HG02571 (cell line): ENCODE results near the gene LILRB3.
"Not testable (repeated sequence)": the region's sequence is repeated elsewhere in the genome, so short reads cannot be mapped to it uniquely, and the experiment has no call there.

Experiments
- ATAC-seq: cut with Tn5 transposase; IDR thresholded peaks from one replicate; pipeline ENCODE4 v1.9.1; 2021; ENCODE audit warnings: mild to moderate bottlenecking, moderate library complexity; ENCODE audit not compliant: unreplicated experiment

The LILRB3 gene

DNA sequence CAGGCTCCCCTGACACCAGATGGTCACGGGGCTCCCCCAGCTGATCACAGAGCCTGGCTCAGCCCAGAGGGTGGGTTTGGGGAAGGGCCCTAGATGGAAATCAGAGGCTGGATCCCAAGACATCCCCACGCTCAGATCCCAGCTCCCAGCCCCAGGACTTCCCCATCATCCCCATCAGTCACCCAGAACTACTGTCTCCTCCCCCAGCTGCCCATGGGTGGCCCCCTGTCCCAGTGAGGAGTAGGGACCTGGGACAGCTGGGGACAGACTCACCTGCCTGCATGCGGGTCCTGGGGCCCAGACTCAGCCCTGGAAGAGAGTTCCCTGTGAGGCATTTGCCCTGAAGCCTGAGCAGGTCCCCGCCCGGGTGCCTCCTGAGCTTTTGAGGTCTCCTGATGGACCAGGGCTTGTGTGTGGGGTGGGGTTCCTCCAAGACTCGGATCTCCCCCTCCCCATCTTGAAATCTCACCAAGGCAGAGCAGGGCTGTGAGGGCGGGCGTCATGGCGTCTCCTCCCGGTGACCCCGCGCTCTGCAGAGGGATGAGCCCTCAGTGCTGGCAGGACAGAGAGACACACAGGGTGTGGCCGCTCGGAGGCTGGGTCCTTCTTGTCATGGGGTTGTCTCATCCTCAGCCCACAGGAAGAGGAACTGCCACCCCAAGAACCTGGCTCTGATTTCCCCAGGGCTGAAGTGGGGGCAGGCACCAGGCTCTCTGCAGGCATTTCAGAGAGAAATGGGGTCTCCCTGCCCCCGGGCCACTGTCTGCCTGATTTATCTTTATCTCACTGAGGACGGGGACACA lies at the start of gene LILRB3:
LILRB3 (minus strand) TSS at position 534 of the 803 bp plus-strand sequence; CDS start at position 503, 31 bp downstream.
- not testable (repeated sequence) for ATAC-seq

DNA sequence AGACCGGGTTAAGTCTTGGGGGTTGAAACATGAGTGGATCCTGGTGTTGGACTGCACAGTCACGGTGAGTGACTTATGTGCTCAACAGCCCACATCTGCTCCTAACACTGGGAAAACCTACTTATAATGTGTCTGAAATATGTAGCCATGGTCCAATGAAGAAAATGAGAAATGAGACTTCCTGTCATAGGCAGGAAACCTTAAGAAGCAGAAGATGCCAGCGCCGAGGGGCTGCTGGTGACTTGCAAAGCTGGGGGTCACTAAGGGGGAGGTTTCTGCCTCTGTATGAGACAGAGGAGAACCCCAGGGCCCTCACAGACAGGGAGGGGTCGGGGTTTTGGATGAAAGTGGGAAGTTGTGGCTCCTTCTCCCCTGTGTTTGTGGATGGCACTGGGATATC lies 49.4 kb upstream of the LILRB3 start:
- not testable (repeated sequence) for ATAC-seq

- not testable (repeated sequence) for ATAC-seq
Measured at GRCh38 chr19:54271587-54271986, 48.8 kb upstream of the LILRB3 start.

GRCh38 chr19:54271106-54271505 lies 48.3 kb upstream of the LILRB3 start:
- ATAC-seq, result no peak

DNA sequence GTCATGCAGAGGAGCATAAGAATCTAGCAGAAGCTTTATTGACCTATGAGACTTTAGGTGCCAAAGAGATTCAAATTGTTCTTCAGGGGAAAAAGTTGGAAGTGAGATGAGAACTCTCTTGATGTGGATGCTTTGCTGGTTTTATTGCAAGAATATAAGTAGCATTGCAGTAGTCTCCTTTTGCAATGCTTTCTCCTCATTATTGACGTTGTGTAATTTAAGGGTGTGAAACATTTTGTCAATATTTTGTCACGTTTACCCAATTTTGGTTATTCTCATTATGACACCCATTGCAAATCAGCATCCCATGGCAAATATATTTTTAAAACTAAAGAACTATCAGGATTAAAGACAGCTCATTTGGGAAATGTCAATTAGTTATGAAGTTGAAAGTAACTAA lies 46.1 kb upstream of the LILRB3 start:
- ATAC-seq, result no peak

DNA sequence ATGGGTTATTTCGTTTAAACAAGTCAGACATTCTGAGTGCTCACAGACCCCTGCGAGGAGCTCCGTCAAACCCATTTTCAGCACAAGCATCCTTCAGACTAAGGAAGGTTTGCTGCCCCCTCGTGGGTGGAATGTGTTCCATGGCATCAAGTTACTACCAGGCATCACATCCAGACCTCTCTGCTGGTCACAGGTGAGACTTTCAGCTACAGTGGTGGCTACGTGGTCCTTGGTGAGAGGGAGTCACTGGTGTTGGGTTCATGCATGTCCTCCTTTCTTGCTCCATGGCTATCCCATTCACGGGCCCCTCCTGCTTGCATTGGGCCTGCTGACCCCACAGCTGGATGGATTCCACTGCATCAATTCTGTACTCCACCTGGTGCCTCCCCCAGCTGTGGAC lies 43.3 kb upstream of the LILRB3 start:
- ATAC-seq, result no peak

GRCh38 chr19:54262470-54262869 lies 39.7 kb upstream of the LILRB3 start:
- ATAC-seq, result no peak

- no peak for ATAC-seq
Measured at GRCh38 chr19:54262066-54262465, 39.3 kb upstream of the LILRB3 start.

DNA sequence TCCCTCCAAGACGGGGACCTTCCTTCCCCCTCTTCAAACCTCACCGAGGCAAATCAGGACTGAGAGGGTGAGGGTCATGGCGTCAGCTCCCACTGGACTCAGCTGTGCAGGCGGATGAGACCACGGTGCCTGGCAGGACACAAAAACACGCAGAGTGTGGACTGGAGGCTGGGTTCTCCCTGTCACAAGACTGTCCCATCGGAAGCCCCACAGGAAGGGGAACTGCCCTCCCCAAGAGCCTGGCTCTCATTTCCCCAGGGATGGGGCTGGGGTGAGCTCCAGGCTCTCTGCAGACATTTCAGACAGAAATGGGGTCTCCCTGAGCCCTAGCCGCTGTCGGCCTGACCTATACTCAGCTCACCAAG lies 34.3 kb upstream of the LILRB3 start, which contains the start of gene LILRB5:
LILRB5 (minus strand) TSS at position 158 of the 365 bp plus-strand sequence; CDS start at position 78, 80 bp downstream.
- ATAC-seq, result no peak

DNA sequence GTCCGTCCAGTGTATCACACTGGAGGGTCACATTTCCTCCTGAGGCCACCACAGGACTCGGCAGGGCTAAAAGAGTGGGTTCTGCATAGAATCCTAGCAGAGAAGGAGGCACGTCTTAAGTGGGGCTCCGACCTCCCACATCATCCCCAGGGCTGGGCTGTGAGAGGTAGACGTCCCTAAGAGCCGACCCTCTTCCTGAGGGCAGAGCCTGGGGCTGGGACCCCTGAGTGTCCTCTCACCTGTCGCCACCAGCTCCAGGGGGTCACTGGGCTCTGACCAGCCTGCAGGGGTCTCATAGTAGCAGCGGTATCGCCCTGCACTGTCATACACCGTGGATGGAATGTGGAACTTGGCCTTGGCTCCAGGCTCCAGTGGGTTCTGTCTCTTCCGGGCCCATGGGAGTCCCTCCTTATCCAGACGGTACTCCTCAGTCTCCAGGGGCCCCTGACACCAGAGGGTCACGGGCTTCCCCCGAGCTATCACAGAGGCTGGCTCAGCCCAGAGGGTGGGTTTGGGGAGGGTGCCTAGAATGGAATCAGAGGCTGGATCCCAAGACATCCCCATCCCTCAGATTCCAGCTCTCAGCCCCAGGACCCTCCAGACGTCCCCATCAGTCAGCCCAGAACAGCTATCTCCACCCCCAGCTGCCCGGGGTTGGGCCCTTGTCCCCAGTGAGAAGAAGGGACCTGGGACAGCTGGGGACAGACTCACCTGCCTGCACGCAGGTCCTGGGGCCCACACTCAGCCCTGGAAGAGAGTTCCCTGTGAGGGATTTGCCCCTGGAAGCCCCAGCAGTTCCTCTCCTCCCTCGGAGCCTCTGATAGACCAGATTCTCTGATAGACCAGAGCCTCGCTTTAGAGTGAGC lies 33.7 kb upstream of the LILRB3 start:
- no peak for ATAC-seq

DNA sequence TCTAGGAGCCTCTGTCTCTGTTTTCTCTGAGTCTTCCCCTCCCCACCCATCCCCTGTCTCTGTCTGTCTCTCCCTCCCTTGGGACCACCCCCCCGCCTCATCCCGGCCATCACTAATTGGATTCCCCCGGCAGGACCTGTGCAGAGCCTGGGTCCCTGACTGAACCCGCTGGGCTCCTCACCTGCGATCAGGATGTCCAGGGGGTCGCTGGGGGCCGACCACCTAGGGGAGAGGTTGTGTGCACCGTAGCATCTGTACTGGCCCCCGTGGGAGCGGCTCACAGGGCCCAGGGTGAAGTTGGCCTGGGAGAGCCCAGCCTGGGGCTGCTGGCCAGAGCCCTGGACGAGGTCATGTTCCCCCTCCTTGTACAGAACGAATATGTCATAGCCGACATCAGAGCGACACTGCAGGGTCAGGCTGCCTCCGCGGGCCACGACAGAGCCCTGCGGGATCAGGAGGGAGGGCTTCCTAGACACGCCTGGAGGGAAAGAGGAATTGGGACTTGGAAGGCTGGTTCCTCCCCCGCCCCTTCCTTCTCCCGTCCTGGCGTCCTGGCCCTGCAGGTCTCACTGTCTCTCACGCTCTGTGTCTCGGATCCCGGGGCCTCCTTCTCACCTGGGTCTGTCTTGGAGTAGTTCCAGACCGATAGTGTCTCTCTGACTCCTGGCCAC lies 32.4 kb upstream of the LILRB3 start:
- no peak for ATAC-seq

DNA sequence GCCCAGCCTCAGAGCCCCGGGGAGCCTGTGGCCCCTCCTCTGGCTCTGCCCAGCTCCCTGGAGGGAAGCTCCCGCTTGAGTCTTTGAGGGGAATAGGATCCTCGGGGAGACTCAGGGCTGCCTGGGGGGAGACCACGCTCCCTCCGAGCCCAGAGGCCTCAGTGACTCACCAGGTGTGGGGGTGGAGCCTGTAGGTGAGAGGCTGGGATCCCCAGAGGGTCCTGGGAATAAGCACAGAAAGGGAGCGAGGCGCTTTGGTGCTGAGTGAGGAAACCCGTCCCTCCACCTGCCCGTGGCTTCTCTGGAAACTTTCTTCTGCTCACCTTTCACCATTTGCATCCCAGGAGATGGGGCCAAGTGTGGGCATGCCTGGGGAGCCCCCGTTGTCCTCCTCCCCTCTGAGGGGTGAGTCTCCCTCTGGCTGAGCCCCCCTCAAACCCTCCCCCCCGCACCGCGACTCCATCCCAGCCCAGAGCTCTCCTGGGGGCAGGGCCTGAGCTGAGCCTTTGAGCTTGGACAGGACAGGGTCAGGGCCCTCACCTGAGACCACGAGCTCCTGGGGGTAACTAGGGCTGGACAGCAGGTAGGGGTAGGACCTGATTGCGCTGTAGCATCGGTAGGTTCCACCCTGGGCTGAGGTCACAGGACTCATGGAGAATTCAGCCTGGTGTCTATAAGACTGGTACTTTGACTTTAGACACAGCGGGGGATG lies 31.5 kb upstream of the LILRB3 start:
- no peak for ATAC-seq

DNA sequence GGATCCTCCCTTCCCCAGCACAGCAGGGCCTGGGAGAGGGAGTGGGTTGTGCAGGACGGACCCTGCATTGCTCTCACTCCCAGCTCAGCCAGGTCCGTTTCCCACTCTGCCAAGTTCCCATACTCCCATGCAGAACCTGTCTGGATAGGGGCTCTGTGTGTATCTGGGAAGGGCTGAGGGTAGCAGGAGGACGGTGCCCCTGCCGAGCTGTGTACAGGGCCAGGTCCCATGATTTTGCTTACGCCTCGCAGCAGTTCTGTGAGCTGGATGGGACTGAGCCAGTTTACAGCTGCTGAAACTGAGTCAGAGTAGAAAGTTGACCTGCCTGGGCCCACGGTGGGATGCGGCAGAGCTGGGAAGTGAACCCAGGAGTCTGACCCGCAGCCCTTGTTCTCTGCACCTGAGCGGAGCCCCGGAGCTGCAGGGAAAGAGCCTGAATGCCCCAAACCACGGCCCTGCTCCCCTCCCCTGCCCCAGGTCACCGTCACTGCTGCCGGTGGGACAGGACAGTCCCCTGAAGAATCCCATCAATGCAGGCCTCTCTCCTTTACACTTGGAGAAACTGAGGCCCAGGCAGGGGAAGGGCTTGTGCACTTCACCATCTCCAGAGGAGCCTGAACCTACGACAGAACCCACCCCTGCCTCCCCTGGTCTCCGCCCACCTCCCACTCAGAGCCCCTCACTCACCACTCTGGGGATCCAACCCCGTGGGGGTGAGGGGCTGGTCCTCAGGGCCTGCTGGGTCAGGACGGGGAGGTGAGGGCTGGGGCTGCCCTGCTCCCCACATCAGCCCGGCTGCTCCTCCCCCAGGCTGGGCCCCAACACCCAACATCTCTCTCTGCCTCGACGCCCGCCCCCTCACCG lies 30.8 kb upstream of the LILRB3 start:
- no peak for ATAC-seq

DNA sequence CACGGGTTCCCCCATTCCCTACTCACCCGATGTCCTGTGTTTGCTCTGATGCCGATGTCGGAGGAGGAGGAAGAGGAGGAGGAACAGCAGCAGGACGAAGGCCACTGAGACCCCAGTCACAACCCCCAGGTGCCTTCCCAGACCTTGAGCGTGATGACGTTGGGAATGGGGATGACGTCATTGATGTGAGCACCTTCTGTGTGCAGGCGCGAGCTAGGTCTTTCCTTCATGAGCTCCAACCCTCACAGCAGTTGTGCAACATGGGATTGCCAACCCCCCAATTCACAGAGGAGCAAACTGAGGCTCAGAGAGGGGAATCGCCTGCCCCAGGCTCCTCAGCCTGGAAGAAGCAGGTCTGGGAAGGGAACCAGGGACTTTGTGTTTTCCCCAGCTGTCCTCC lies 30.0 kb upstream of the LILRB3 start:
- ATAC-seq, result no peak

DNA sequence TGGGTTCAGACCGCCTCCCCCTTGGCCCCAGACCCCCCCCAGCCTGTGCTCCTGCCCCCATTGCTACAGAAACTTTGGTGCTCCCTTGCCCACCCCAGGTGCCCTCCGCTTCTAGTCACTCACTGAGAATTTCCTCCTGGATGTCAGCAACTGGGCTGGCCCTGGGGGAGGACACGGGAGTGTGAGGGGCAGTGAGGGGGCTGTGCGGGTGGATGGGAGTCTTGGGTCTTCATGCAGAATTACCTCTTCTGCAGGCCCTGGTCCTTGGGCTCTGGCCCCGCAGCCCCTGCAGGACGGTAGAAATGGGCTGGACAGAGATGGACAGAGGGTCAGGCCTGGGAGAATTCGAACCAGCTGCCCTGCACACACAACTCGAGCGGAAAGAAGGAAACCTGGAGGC lies 29.4 kb upstream of the LILRB3 start:
- no peak for ATAC-seq

GRCh38 chr19:54248016-54248601 lies 25.3 kb upstream of the LILRB3 start:
- no peak for ATAC-seq

DNA sequence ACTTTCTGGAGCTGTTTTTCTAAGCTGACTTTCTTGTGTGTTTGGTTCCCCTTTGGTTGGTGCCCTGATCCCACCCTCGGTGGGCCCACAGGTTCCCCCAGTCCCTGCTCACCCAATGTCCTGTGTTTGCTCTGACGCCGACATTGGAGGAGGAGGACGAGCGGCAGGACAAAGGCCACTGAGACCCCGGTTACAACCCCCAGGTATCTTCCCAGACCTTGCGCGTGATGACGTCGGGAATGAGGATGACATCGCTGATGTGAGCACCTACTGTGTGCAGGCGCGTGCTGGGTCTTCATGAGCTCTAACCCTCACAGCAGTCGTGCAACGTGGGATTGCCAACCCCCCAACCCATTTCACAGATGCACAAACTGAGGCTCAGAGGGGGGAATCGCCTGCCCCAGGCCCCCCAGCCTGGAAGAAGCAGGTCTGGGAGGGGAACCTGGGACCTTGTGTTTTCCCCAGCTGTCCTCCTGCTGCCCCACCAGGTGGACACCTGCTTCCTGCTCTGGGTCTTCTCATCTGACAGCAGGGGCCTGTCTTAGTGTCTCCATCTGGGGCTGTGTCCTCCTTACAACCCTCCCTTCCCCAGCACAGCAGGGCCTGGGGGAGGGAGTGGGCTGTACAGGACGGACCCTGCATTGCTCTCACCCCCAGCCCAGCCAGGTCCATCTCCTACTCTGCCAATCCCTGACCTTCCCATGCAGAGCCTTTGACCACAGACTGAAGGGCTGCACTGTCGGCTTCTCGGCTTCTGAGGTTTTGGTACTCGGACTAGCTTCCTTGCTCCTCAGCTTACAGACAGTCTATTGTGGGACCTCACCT lies 24.5 kb upstream of the LILRB3 start:
- ATAC-seq, result no peak

- no peak for ATAC-seq
Measured at GRCh38 chr19:54245936-54246335, 23.1 kb upstream of the LILRB3 start.

GRCh38 chr19:54243809-54244208 lies 21.0 kb upstream of the LILRB3 start:
- ATAC-seq, result not testable (repeated sequence)
